Vagina (tissue), 2 donors: ENCODE measurements around the gene TLNRD1. TPM values are rescaled to one million over a fixed set of nuclear protein-coding genes. Genes with fewer than 3 reads are reported as not detected.

Experiments used
- DNase-seq, 2 donors: peaks; one replicate each; pipeline ENCODE4 v3.0.0-alpha.2; 2017; ENCODE audit errors: extremely low spot score in 2 of 2
- H3K27ac ChIP-seq: fragments of 200-600 bp; sonication (generic); one replicate; pipeline ENCODE4 v1.5.1; 2019
- H3K27me3 ChIP-seq: fragments of 200-600 bp; sonication (generic); one replicate; pipeline ENCODE4 v1.5.1; 2019
- H3K36me3 ChIP-seq, 2 donors: fragments of 200-600 bp; sonication (generic); one replicate each; pipeline ENCODE4 v1.5.1; 2017 to 2019
- H3K4me1 ChIP-seq: fragments of 200-600 bp; sonication (generic); one replicate; pipeline ENCODE4 v1.5.1; 2019
- H3K4me3 ChIP-seq, 2 donors: fragments of 200-600 bp; sonication (generic); 1 replicate in 1 of 2; 2 replicates in 1 of 2; pipeline ENCODE4 v1.5.1; 2016 to 2019
- H3K9me3 ChIP-seq: fragments of 200-600 bp; sonication (generic); one replicate; pipeline ENCODE4 v1.5.1; 2019
- CTCF ChIP-seq, 3 experiments: fragments of 450-650 bp in 2 of 3; fragments of 200-600 bp in 1 of 3; sonication (generic) in 1 of 3; IDR thresholded peaks; one replicate each; pipeline ENCODE4 v1.5.1; 2017 to 2019; ENCODE audit warnings: antibody characterized with exemption in 3 of 3, mild to moderate bottlenecking in 2 of 3, moderate library complexity in 2 of 3
- POLR2A ChIP-seq, 2 donors: fragments of 450-650 bp; IDR thresholded peaks; one replicate each; pipeline ENCODE4 v1.6.1; 2017; ENCODE audit warnings: antibody characterized with exemption in 2 of 2, mild to moderate bottlenecking in 2 of 2, moderate library complexity in 2 of 2
- POLR2AphosphoS5 ChIP-seq, 2 donors: sonication (generic); formaldehyde crosslinking; IDR thresholded peaks; one replicate each; pipeline ENCODE4 v1.9.0; 2017; ENCODE audit warnings: antibody characterized with exemption in 2 of 2, mild to moderate bottlenecking in 2 of 2, low read depth in 1 of 2; ENCODE audit not compliant: insufficient read depth in 1 of 2
- intact Hi-C: fragments of 100-400 bp; cut with DNase I; formaldehyde crosslinking; loops from one replicate; pipeline ENCODE4 v1.15.1; 2023
- total RNA-seq: library from RNA; depleted of rRNA; stranded (reverse); fragments of >200 nt; gene quantifications from one replicate; pipeline ENCODE4 v1.2.3, GENCODE V29; 2016

TLNRD1 gene
- total RNA-seq, 1 donor from 2014 or later: 28.0 TPM

- Histone ChIP-seq H3K4me3 (no peak overlapping the region), H3K27me3 (no peaks in the 10 kb centered on the region), H3K4me1 (no peaks in the 10 kb centered on the region), H3K27ac (no peak overlapping the region), H3K9me3 (no peaks in the 10 kb centered on the region), H3K36me3 (peaks cover 0 to 4% of the 10 kb centered on the region in 2 donors)
- TF ChIP-seq POLR2AphosphoS5 (IDR thresholded peaks at IDR 0.05; ENCODE audit: insufficient read depth in 1 of 2, low read depth in 1 of 2): no peak
- no peak for TF ChIP-seq CTCF (IDR thresholded peaks at IDR 0.05)
- no peak for TF ChIP-seq POLR2A (IDR thresholded peaks at IDR 0.05)
- intact Hi-C loops: loop anchor here (2.0 to 10.0 kb wide), 2 partner anchors 404 to 516 kb away; no protein-coding TSS in a partner anchor
- peak in 1 of 2 donors; percentile 56 for DNase-seq
Measured at GRCh38 chr15:80971143-80971542, 29.6 kb upstream of the TLNRD1 start.

GRCh38 chr15:80972276-80972675, 28.4 kb upstream of the TLNRD1 start:
- TF ChIP-seq POLR2A (IDR thresholded peaks at IDR 0.05) (no peak), CTCF (IDR thresholded peaks at IDR 0.05) (no peak), POLR2AphosphoS5 (IDR thresholded peaks at IDR 0.05; ENCODE audit: insufficient read depth in 1 of 2, low read depth in 1 of 2) (no peak)
- H3K4me3 ChIP-seq: no peak overlapping the region
- H3K9me3 ChIP-seq: no peaks in the 10 kb centered on the region
- intact Hi-C loops: loop anchor here (10.0 kb wide), 1 partner anchor 517 kb away; no protein-coding TSS in a partner anchor
- peaks cover 2% of the 10 kb centered on the region for H3K4me1 ChIP-seq
- DNase-seq: peak in 1 of 2 donors; percentile 70
- H3K27ac ChIP-seq: no peak overlapping the region
- no peaks in the 10 kb centered on the region for H3K27me3 ChIP-seq
- H3K36me3 ChIP-seq: peaks cover 0 to 4% of the 10 kb centered on the region in 2 donors

- peak in 1 of 2 donors; percentile 54 for DNase-seq
- intact Hi-C loops: loop anchor here (10.0 kb wide), 1 partner anchor 520 kb away; no protein-coding TSS in a partner anchor
- TF ChIP-seq POLR2AphosphoS5 (IDR thresholded peaks at IDR 0.05; ENCODE audit: insufficient read depth in 1 of 2, low read depth in 1 of 2): no peak
- no peak for TF ChIP-seq CTCF (IDR thresholded peaks at IDR 0.05)
- TF ChIP-seq POLR2A (IDR thresholded peaks at IDR 0.05): no peak
- Histone ChIP-seq H3K27me3 (no peaks in the 10 kb centered on the region), H3K27ac (no peak overlapping the region), H3K9me3 (no peaks in the 10 kb centered on the region), H3K4me3 (no peak overlapping the region), H3K36me3 (peaks cover 0 to 14% of the 10 kb centered on the region in 2 donors), H3K4me1 (peaks cover 8% of the 10 kb centered on the region)
Measured at GRCh38 chr15:80974914-80975313, 25.8 kb upstream of the TLNRD1 start.

- H3K36me3 ChIP-seq: peaks cover 0 to 30% of the 10 kb centered on the region in 2 donors
- intact Hi-C loops: loop anchor here (10.0 kb wide), 1 partner anchor 522 kb away; no protein-coding TSS in a partner anchor
Measured at GRCh38 chr15:80976851-80977250, 23.9 kb upstream of the TLNRD1 start.

More at GRCh38 chr15:80976851-80977250, 23.9 kb upstream of the TLNRD1 start:
- Histone ChIP-seq H3K4me1 (peaks cover 8% of the 10 kb centered on the region), H3K27me3 (no peaks in the 10 kb centered on the region), H3K9me3 (no peaks in the 10 kb centered on the region), H3K4me3 (no peak overlapping the region), H3K27ac (no peak overlapping the region)
- TF ChIP-seq POLR2A (IDR thresholded peaks at IDR 0.05): no peak
- TF ChIP-seq POLR2AphosphoS5 (IDR thresholded peaks at IDR 0.05; ENCODE audit: insufficient read depth in 1 of 2, low read depth in 1 of 2): no peak
- no peak for TF ChIP-seq CTCF (IDR thresholded peaks at IDR 0.05)
- peak in 1 of 2 donors; percentile 76 for DNase-seq
